Stimulated activated memory B cell treated with anti-CD40 and anti-IgM and Interleukin-4, amounts not matched to agents 10 μg/mL and 1 μg/mL and 100 μg/mL, for 72 hours (primary cell): Measurements from ENCODE around the gene SCGB1C1.

ENCODE experiments used
- ATAC-seq: fragments of 150-1000 bp; cut with Tn5 transposase; 2 replicates; pipeline ENCODE4 v1.10.0; 2021
- H3K27ac Mint-ChIP-seq: one replicate; pipeline ENCODE4 v1.8.0; 2022; ENCODE audit warnings: mild to moderate bottlenecking, mixed read lengths
- H3K27me3 Mint-ChIP-seq: one replicate; pipeline ENCODE4 v1.8.0; 2022; ENCODE audit warnings: mixed read lengths
- H3K36me3 Mint-ChIP-seq: one replicate; pipeline ENCODE4 v1.8.0; 2022; ENCODE audit warnings: mixed read lengths
- H3K4me1 Mint-ChIP-seq: one replicate; pipeline ENCODE4 v1.8.0; 2022; ENCODE audit warnings: mixed read lengths
- H3K4me3 Mint-ChIP-seq: one replicate; pipeline ENCODE4 v1.8.0; 2022; ENCODE audit warnings: mild to moderate bottlenecking, moderate library complexity, mixed read lengths
- H3K9me3 Mint-ChIP-seq: one replicate; pipeline ENCODE4 v1.8.0; 2022; ENCODE audit warnings: mixed read lengths

SCGB1C1 gene

GRCh38 chr11:202490-202889 is 9.6 kb downstream of the SCGB1C1 start:
- H3K4me3 Mint-ChIP-seq = no peak overlapping the region
- no peaks in the 10 kb centered on the region for H3K27me3 Mint-ChIP-seq
- ATAC-seq = no peak
- no peaks in the 10 kb centered on the region for H3K9me3 Mint-ChIP-seq
- H3K36me3 Mint-ChIP-seq = peaks cover 19% of the 10 kb centered on the region
- no peak overlapping the region for H3K27ac Mint-ChIP-seq
- peaks cover 51% of the 10 kb centered on the region for H3K4me1 Mint-ChIP-seq

- H3K9me3 Mint-ChIP-seq = no peaks in the 10 kb centered on the region
- H3K27ac Mint-ChIP-seq = peak overlapping the region; percentile 15
- H3K36me3 Mint-ChIP-seq = peaks cover 19% of the 10 kb centered on the region
- no peak for ATAC-seq
- H3K27me3 Mint-ChIP-seq = no peaks in the 10 kb centered on the region
- H3K4me1 Mint-ChIP-seq = peaks cover 45% of the 10 kb centered on the region
- no peak overlapping the region for H3K4me3 Mint-ChIP-seq
These were observed 10.4 kb downstream of the SCGB1C1 start for GRCh38 chr11:203056-203944.

- Mint-ChIP-seq H3K9me3 (no peaks in the 10 kb centered on the region), H3K27ac (peak overlapping the region; percentile 15), H3K4me3 (no peak overlapping the region), H3K36me3 (peaks cover 25% of the 10 kb centered on the region), H3K4me1 (peaks cover 39% of the 10 kb centered on the region), H3K27me3 (no peaks in the 10 kb centered on the region)
- ATAC-seq = no peak
These were observed 11.2 kb downstream of the SCGB1C1 start for GRCh38 chr11:203945-204586.

- Mint-ChIP-seq H3K27me3 (no peaks in the 10 kb centered on the region), H3K4me3 (no peak overlapping the region), H3K27ac (no peak overlapping the region), H3K9me3 (no peaks in the 10 kb centered on the region), H3K36me3 (peaks cover 25% of the 10 kb centered on the region), H3K4me1 (peaks cover 43% of the 10 kb centered on the region)
- ATAC-seq = no peak
These were observed 11.8 kb downstream of the SCGB1C1 start for GRCh38 chr11:204587-205109.

- Mint-ChIP-seq H3K27me3 (no peaks in the 10 kb centered on the region), H3K4me1 (peaks cover 51% of the 10 kb centered on the region), H3K9me3 (no peaks in the 10 kb centered on the region), H3K27ac (no peak overlapping the region), H3K36me3 (peaks cover 31% of the 10 kb centered on the region), H3K4me3 (peak overlapping the region; percentile 87)
- no peak for ATAC-seq
These were observed 12.5 kb downstream of the SCGB1C1 start for GRCh38 chr11:205221-206001.

- no peaks in the 10 kb centered on the region for H3K27me3 Mint-ChIP-seq
- peak overlapping the region; percentile 93 for H3K27ac Mint-ChIP-seq
- H3K4me3 Mint-ChIP-seq = peak overlapping the region; percentile 87
- H3K9me3 Mint-ChIP-seq = no peaks in the 10 kb centered on the region
- peaks cover 29% of the 10 kb centered on the region for H3K36me3 Mint-ChIP-seq
- no peak for ATAC-seq
- H3K4me1 Mint-ChIP-seq = peaks cover 57% of the 10 kb centered on the region
These were observed 13.1 kb downstream of the SCGB1C1 start for GRCh38 chr11:206002-206384.

- H3K27ac Mint-ChIP-seq = peak overlapping the region; percentile 93
- peaks cover 35% of the 10 kb centered on the region for H3K36me3 Mint-ChIP-seq
- H3K4me3 Mint-ChIP-seq = peak overlapping the region; percentile 87
- H3K27me3 Mint-ChIP-seq = no peaks in the 10 kb centered on the region
- no peaks in the 10 kb centered on the region for H3K9me3 Mint-ChIP-seq
- ATAC-seq = peak; percentile 0
- H3K4me1 Mint-ChIP-seq = peaks cover 58% of the 10 kb centered on the region
These were observed 13.8 kb downstream of the SCGB1C1 start for GRCh38 chr11:206526-207207.

GRCh38 chr11:207208-207862 is 14.5 kb downstream of the SCGB1C1 start, which contains the start of the genes BET1L and RIC8A:
BET1L (minus strand) TSS chr11:207399; CDS start chr11:207321, 78 bp downstream.
RIC8A (plus strand) TSS chr11:207708; CDS start chr11:208855, 1,147 bp downstream.
- ATAC-seq = peak; percentile 94
- Mint-ChIP-seq H3K36me3 (peaks cover 36% of the 10 kb centered on the region), H3K27me3 (no peaks in the 10 kb centered on the region), H3K27ac (peak within 1 kb of the TSS; percentile 93), H3K4me3 (peak within 1 kb of the TSS; percentile 87), H3K4me1 (peaks cover 54% of the 10 kb centered on the region), H3K9me3 (no peaks in the 10 kb centered on the region)

- peak; percentile 25 for ATAC-seq
- peaks cover 49% of the 10 kb centered on the region for H3K4me1 Mint-ChIP-seq
- H3K4me3 Mint-ChIP-seq = peak overlapping the region; percentile 87
- peak overlapping the region; percentile 93 for H3K27ac Mint-ChIP-seq
- H3K36me3 Mint-ChIP-seq = peaks cover 35% of the 10 kb centered on the region
- no peaks in the 10 kb centered on the region for H3K27me3 Mint-ChIP-seq
- H3K9me3 Mint-ChIP-seq = no peaks in the 10 kb centered on the region
These were observed 14.9 kb downstream of the SCGB1C1 start for GRCh38 chr11:207863-208180.

- peak; percentile 78 for ATAC-seq
- Mint-ChIP-seq H3K27ac (peak overlapping the region; percentile 93), H3K4me1 (peaks cover 44% of the 10 kb centered on the region), H3K36me3 (peaks cover 34% of the 10 kb centered on the region), H3K9me3 (no peaks in the 10 kb centered on the region), H3K4me3 (peak overlapping the region; percentile 87), H3K27me3 (no peaks in the 10 kb centered on the region)
These were observed 15.5 kb downstream of the SCGB1C1 start for GRCh38 chr11:208181-208916.

- peak overlapping the region; percentile 93 for H3K27ac Mint-ChIP-seq
- peaks cover 38% of the 10 kb centered on the region for H3K4me1 Mint-ChIP-seq
- peak overlapping the region; percentile 87 for H3K4me3 Mint-ChIP-seq
- peak; percentile 2 for ATAC-seq
- H3K9me3 Mint-ChIP-seq = no peaks in the 10 kb centered on the region
- peaks cover 30% of the 10 kb centered on the region for H3K36me3 Mint-ChIP-seq
- H3K27me3 Mint-ChIP-seq = no peaks in the 10 kb centered on the region
These were observed 16.0 kb downstream of the SCGB1C1 start for GRCh38 chr11:208917-209260.

GRCh38 chr11:209275-210121 is 16.6 kb downstream of the SCGB1C1 start:
- Mint-ChIP-seq H3K27me3 (no peaks in the 10 kb centered on the region), H3K4me3 (peak overlapping the region; percentile 87), H3K27ac (peak overlapping the region; percentile 93), H3K4me1 (peaks cover 36% of the 10 kb centered on the region), H3K36me3 (peaks cover 34% of the 10 kb centered on the region), H3K9me3 (no peaks in the 10 kb centered on the region)
- no peak for ATAC-seq
